Stimulated activated CD4-positive, alpha-beta T cell treated with anti-CD3 and anti-CD28 coated beads, Interleukin-15, amount 100 ng/mL, for 48 hours (primary cell): ENCODE results near the gene CCR3.

Experiments
- DNase-seq, 2 donors: peaks; one replicate each; pipeline ENCODE4 v3.0.0-alpha.2; 2020; ENCODE audit warnings: low read depth in 2 of 2

Gene CCR3

DNA sequence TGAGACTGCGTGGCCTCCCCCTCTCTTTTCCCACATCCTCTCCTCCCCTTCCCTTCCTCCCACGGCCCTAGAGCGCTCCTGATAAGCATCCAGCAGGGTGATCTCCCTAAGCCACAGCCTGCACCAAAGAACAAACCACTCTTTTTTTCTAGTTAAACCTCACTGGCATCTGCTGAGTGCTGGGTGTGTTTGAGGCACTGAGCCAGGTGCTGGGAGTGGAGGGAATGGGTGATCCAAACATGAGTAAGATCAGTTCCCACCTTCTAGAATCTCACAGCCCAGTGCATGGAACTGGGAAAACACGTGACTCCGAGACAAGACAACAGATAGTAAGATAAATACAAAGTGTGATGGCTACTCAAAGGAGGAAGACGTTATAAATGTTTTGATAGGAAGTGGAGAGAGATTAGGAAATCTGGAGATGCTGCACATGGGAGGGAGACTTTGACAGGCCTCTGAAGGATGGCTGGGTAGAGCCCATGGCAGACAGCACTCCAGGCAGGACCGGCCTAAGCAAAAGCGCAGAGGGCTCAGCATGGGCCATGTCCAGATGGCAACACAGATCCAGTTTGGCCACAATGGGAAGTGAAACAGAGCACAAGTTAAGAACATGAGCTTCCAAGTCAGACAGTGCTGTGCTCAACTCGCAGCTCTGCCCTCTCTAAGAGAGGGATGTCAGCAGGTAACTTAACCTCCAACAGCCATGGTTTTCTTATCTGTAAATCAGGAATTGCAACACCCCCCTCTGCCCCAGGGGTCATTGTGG, 55.6 kb downstream of the CCR3 start:
- no peak for DNase-seq

DNA sequence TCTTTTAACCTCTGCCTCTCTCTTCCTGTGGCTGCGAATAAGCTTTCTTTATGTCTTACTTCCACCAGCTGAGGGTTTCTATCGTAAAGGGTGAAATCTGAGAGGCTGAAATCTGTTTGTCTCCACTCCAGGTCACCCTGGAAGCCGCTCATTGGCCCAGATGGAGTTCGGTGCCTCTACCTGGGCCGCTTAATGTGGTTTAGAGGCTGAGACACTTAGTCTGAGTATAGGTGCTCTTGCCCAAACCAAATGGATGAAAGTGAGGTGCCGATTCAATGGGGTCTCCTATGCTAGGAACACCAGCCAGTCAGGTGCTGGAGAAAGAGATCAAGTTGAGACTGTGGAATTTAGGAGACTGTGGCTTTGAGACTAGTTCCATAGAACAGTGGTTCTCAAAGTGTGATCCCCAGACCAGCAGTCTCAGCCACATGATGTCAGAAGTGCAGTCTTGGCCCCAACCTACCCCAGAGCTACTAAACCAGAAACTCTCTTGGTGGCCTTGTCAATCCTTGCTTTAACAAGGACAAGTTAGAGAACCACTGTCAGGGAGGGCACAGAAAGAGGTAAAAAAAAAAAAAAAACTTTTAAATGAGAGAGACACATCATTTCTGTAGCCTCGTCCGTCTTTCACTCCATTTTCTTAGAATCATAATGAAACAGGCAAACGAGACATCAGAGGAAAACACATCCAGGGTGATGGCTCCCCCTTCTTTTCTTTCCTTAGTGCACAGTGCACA, 56.8 kb downstream of the CCR3 start:
- DNase-seq = peak in 1 of 2 donors; percentile 33

DNA sequence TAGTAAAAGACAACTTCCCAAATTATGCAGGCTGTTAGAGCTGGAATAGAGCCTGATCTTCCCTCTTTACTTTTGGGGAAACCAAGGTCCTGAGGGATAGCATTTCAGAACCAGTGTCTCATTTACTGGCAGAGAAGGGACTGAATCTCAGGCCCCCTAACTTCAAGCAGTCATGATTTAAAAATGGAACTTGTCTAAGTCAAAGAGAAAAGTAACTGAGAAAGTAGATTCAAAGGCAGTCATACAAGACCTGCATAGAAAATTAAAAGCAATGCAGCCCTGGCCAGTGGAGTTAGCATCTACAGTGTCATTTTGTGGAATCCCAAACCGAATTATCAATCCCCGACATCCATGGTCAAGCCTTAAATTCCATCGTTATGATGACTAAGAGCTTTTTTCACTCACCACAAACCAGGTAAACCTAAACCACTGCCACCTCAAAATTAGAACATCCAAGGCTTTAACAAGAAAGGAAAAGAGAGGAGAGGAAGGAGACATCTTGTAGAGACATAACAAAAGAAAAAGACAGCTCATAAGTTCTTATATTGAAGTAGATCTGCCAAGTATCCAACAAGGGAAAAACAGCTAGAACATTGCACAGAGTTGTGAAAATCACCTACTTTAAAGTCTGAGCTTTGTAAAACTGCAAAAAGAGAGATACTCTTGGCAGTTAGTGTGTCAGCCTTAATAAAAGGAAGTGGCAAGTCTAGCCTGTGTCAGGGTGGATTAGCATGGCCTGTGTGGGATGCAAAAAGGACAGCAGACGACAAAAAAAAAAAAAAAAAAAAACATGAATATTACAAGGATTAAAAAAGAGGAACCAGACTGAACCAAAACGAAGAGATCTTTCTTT, 57.6 kb downstream of the CCR3 start:
- DNase-seq = no peak

DNA sequence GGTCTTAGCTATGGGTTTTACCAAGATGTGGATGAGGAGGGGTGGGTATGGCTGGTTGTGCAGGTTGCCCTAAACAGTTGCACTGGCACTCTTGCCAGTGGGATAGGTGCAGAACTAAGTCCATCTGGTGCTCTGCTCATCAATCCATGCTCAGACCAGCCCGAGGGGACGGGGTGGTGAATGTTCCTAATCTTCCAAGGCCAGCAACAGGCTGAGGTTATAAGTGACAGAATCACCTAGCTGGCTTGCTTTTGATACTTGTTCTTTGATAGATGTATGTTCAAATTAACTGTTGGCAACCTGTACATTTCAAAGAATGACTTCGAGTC, 58.2 kb downstream of the CCR3 start:
- no peak for DNase-seq

DNA sequence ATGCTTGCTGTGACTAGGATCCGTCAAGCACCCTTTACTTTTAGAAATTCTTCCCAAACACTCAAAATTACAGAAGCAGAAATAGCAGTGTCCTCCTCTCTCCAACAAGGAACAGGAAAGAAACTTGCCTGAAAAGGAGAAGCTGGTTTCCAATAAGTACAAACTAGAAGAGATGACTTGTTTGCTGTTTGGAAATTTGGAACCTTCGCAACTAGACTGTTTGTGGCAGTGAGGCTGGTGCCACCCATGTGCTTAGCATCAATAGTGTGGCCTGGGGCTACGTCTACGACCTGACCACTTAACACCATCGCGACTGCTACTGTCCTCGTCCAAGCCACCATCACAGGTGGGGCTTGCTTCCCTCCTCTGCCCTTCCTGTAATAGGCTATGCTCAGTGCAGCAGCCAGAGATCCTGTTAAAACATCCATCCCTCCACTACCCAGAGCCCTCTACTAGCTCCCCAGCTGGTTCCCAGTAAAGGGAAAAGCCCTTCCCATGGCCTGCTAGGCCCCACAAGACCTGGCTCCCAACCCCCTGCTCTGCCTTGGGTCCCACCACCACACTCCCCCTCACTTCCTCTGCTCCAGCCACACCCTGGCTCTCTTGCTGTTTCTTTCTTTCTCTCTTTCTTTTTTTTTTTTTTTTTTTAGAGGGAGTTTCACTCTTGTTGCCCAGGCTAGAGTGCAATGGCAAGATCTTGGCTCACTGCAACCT, 59.0 kb downstream of the CCR3 start:
- DNase-seq = no peak

DNA sequence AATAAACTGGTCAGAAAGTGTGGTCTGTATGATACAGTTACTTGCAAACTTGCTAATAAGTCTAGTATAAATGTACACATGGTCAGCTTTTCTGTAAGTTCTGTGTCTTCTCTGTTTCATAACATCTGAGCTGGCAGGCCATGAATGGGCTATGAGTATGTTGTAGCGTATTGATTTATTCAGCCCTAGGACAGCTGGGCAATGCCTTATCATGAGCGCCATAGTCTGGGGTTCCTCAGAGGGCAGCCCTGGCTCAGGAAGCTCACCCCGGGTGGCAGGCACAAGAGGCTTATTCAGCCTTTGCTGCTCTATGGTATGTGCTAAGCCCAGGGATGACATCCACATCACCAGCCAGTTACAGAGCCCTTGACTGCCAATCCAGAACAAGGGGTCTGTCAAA, 61.0 kb downstream of the CCR3 start:
- DNase-seq = no peak

DNA sequence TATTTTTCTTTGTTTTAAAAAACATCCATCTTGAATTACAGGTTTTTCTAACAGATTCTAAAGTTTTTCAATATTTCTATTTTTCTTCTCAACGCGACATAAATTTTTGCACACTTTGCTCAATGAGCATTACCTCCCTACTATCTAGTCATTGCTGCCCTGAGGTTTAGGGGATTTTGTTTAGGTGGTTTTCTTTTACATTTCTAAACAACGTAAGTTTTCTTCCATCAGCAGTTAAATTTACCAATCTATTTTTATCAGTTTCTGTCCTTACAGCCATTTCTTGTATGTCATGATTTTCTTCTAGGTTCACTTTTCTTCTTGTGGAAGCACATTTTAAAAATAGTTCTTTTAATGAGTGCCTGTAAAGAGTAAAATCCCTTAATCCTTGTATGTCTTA, 62.5 kb downstream of the CCR3 start:
- no peak for DNase-seq

DNA sequence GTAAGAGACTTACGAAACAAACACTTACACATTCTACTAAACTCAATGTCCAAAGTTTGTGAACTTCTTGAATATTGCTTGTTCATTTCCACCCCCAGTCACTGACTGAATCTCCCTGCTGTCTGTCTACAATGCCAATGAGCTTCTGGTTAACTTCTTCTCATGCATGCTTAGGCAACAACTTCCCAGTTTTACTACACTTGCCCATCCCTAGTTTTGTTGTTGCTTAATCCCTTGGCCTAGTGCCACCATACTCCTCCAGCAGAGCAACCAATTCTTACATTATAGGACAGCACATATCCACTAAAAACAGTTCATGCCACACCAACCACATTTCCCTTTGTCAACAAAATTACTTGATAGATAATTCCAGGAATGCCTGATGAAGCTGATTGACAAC, 70.7 kb downstream of the CCR3 start:
- no peak for DNase-seq

DNA sequence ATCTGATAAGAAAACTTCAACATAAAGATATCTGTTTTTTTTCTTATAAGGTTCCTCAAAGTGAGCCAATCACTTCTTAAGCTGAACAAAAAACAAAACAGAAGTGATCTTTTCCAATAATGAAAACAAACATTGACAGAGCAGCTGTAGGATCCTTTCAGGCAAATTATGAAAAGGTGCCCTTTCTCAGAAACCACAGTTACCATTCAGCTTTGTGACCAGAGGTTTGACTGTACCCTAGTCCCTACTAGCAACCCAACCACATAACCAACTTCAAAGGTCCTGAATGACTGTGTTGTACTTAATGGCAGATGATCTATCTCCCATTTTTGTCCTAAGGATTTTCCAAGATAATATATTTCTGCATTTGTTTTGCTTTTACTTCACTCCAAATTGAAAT, 72.3 kb downstream of the CCR3 start:
- no peak for DNase-seq

DNA sequence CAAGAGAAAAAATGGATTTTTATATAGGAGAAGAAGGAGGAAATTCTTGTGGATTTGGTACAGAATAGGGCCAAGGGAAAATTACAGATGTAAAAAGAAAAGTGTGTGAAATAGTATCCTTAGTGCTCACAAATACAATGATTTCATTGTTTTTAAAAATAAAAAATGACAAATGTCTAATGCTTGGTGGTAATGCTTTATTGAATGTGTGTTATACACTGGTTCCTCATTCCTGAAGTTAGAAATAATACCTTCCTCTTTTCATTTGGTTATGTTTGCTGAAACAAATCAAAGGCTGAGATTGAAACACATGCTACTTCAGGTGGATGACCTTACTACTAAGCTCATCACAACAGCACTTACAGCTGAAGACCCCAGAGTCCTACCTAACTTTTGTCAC, 73.9 kb downstream of the CCR3 start:
- no peak for DNase-seq
